B cell (primary cell): ENCODE measurements around the gene SIRPB2. TPM values are rescaled to one million over a fixed set of nuclear protein-coding genes. Genes with fewer than 3 reads are reported as not detected.

Experiments
- ATAC-seq: fragments of 200-7000 bp; cut with Tn5 transposase; one replicate; pipeline ENCODE4 v1.10.0; 2021; ENCODE audit warnings: low read depth, mild to moderate bottlenecking, moderate number of reproducible peaks, moderate library complexity
- CTCF ChIA-PET: fragments of 350-600 bp; sonication (Branson Sonifier 250); formaldehyde crosslinking; loops from one replicate; lab custom pipeline; 2021; ENCODE audit warnings: antibody characterized with exemption, inconsistent platforms; lab: Charles Lee
- POLR2A ChIA-PET: fragments of 350-600 bp; sonication (Branson Sonifier 250); formaldehyde crosslinking; loops from one replicate; lab custom pipeline; 2021; ENCODE audit warnings: antibody characterized with exemption; lab: Charles Lee
- DNase-seq: peaks from one replicate; pipeline ENCODE4 v3.0.0; 2013
- H2AFZ ChIP-seq: 2 replicates; pipeline ENCODE4 v1.6.1; 2012; ENCODE audit warnings: mild to moderate bottlenecking, low read depth, low read length; ENCODE audit not compliant: insufficient read depth, poor library complexity, severe bottlenecking
- H3K27ac ChIP-seq, 2 donors: 1 replicate in 1 of 2; 2 replicates in 1 of 2; pipeline ENCODE4 v1.5.1; 2012 to 2013; ENCODE audit warnings: low read length in 2 of 2, mild to moderate bottlenecking in 2 of 2, moderate library complexity in 1 of 2
- H3K27me3 ChIP-seq, 4 experiments: fragments of 200-600 bp in 1 of 4; sonication (generic) in 1 of 4; replicated peaks in 1 of 4; 1 replicate in 2 of 4; 2 replicates in 2 of 4; pipeline versions ENCODE4 v1.6.1 to v1.7.0; 2013 to 2016; ENCODE audit warnings: low read length in 3 of 4, mild to moderate bottlenecking in 2 of 4, mixed read lengths in 1 of 4, moderate library complexity in 1 of 4; ENCODE audit not compliant: insufficient read depth in 4 of 4, control insufficient read depth in 3 of 4; ENCODE audit errors: control extremely low read depth in 1 of 4
- H3K36me3 ChIP-seq, 2 experiments: replicated peaks in 1 of 2; 1 replicate in 1 of 2; 2 replicates in 1 of 2; pipeline versions ENCODE4 v1.6.1 to v1.7.1; 2013; ENCODE audit warnings: low read length in 1 of 2; ENCODE audit not compliant: insufficient read depth in 2 of 2, control insufficient read depth in 1 of 2; ENCODE audit errors: control extremely low read depth in 1 of 2, extremely low read depth in 1 of 2
- H3K4me1 ChIP-seq, 2 donors: fragments of 200-600 bp in 1 of 2; sonication (generic) in 1 of 2; 1 replicate in 1 of 2; 2 replicates in 1 of 2; pipeline versions ENCODE4 v1.5.1 to v1.6.1; 2013 to 2017; ENCODE audit warnings: low read length in 2 of 2; ENCODE audit not compliant: control insufficient read depth in 2 of 2, insufficient read depth in 2 of 2
- H3K4me2 ChIP-seq: replicated peaks from 2 replicates; pipeline ENCODE3; 2012; ENCODE audit warnings: mild to moderate bottlenecking, low read depth, low read length; ENCODE audit not compliant: poor library complexity, severe bottlenecking
- H3K4me3 ChIP-seq, 5 experiments: fragments of 200-600 bp in 1 of 5; sonication (generic) in 1 of 5; 1 replicate in 3 of 5; 2 replicates in 2 of 5; pipeline versions ENCODE4 v1.5.1 to v1.7.0; 2011 to 2016; ENCODE audit warnings: low read length in 4 of 5, mild to moderate bottlenecking in 4 of 5, low read depth in 2 of 5, control low read depth in 1 of 5, moderate library complexity in 1 of 5; ENCODE audit not compliant: insufficient read depth in 1 of 5; ENCODE audit errors: control extremely low read depth in 1 of 5, extremely low read depth in 1 of 5
- H3K79me2 ChIP-seq: fragments of 200-600 bp; sonication (generic); one replicate; pipeline ENCODE4 v1.6.0; 2016; ENCODE audit warnings: low read length; ENCODE audit not compliant: control insufficient read depth, insufficient read depth
- H3K9ac ChIP-seq: fragments of 200-600 bp; sonication (generic); 2 replicates; pipeline ENCODE4 v1.6.1; 2017; ENCODE audit warnings: mild to moderate bottlenecking, low read length, moderate library complexity
- H3K9me3 ChIP-seq, 3 donors: one replicate each; pipeline versions ENCODE4 v1.6.1 to v1.7.1; 2013; ENCODE audit warnings: low read length in 2 of 3; ENCODE audit not compliant: control insufficient read depth in 2 of 3, insufficient read depth in 1 of 3; ENCODE audit errors: control extremely low read depth in 1 of 3
- H4K20me1 ChIP-seq: 2 replicates; pipeline ENCODE4 v1.6.0; 2012; ENCODE audit warnings: mild to moderate bottlenecking, low read length; ENCODE audit not compliant: insufficient read depth, control insufficient read depth, poor library complexity, severe bottlenecking
- H3K27ac Mint-ChIP-seq: one replicate; pipeline ENCODE4 v1.8.0; 2021; ENCODE audit warnings: mixed read lengths
- H3K27me3 Mint-ChIP-seq: one replicate; pipeline ENCODE4 v1.8.0; 2021; ENCODE audit warnings: mixed read lengths
- H3K4me1 Mint-ChIP-seq: one replicate; pipeline ENCODE4 v1.8.0; 2021; ENCODE audit warnings: mixed read lengths
- H3K4me3 Mint-ChIP-seq: one replicate; pipeline ENCODE4 v1.8.0; 2021; ENCODE audit warnings: mixed read lengths
- H3K9me3 Mint-ChIP-seq: one replicate; pipeline ENCODE4 v1.8.0; 2022; ENCODE audit warnings: mixed read lengths; ENCODE audit not compliant: insufficient read depth
- EZH2 ChIP-seq: IDR thresholded peaks from 2 replicates; pipeline ENCODE4 v1.6.1; 2012; ENCODE audit warnings: borderline replicate concordance, low read depth, mild to moderate bottlenecking, moderate library complexity, low read length; ENCODE audit not compliant: insufficient read depth, poor library complexity, severe bottlenecking
- WGBS: methylation state at CpG from one replicate; pipeline ENCODE4 v1.1.5; 2013; ENCODE audit warnings: missing lambda C conversion rate; ENCODE audit not compliant: insufficient coverage; 5-methylcytosine and 5-hydroxymethylcytosine counted together
- intact Hi-C: fragments of 100-400 bp; cut with micrococcal nuclease; formaldehyde crosslinking; loops from one replicate; pipeline ENCODE4 v1.10.0; 2022
- polyA plus RNA-seq: library from polyadenylated mRNA; depleted of rRNA; stranded (reverse); fragments of >200 nt; gene quantifications from 2 replicates; pipeline ENCODE4 v1.2.3, GENCODE V29; 2012
- total RNA-seq, 2 donors: library from RNA; stranded (reverse); fragments of 120-200 nt in 1 of 2; gene quantifications; 1 replicate in 1 of 2; 2 replicates in 1 of 2; pipeline versions ENCODE4 v1.2.3 to v1.2.4, GENCODE V29; 2013 to 2022
- TF ChIP-seq, protein P1 (sequence below): fragments of 200-600 bp; IDR thresholded peaks from one replicate; pipeline ENCODE4 v1.8.0; 2022; ENCODE audit warnings: antibody characterized with exemption, mild to moderate bottlenecking

SIRPB2 gene
- total and polyA plus RNA-seq, 2 donors (not counting 1 experiment from before 2014, with no cell fraction given), result 0.51 TPM; not detected in 1

GRCh38 chr20:1434571-1435336, 56.5 kb downstream of the SIRPB2 start:
- intact Hi-C loops, result loop anchor here (1.0 to 5.0 kb wide), 3 partner anchors 41 to 109 kb away; partner anchors contain the start of gene FKBP1A
- Histone ChIP-seq H3K4me1 (peaks cover 23% of the 10 kb centered on the region in 2 donors), H3K4me3 (peak overlapping the region in 1 of 5 experiments; percentile 37), H4K20me1 (no peaks in the 10 kb centered on the region), H3K79me2 (no peaks in the 10 kb centered on the region), H3K36me3 (peaks cover 0 to 1% of the 10 kb centered on the region in 2 experiments), H2AFZ (no peak overlapping the region), H3K4me2 (peak overlapping the region; percentile 49), H3K27ac (no peak overlapping the region), H3K27me3 (no peaks in the 10 kb centered on the region), H3K9ac (no peak overlapping the region), H3K9me3 (no peaks in the 10 kb centered on the region)
- peak; percentile 82 for ATAC-seq
- POLR2A ChIA-PET, result interaction anchor here (1.4 kb wide), 1 partner anchor 35 kb away, joined by 3 read pairs; no protein-coding TSS in a partner anchor
- CTCF ChIA-PET, result interaction anchor here (0.9 to 7.2 kb wide), 13 partner anchors 10 to 122 kb away, joined by 3 to 74 read pairs (median 6); partner anchors contain the start of genes FKBP1A and NSFL1C
- peak; percentile 83 for DNase-seq
- Mint-ChIP-seq H3K4me3 (peak overlapping the region; percentile 61), H3K4me1 (peaks cover 47% of the 10 kb centered on the region), H3K27me3 (peaks cover 3% of the 10 kb centered on the region), H3K27ac (peak overlapping the region; percentile 83), H3K9me3 (no peaks in the 10 kb centered on the region)
- no peak for TF ChIP-seq EZH2
- TF ChIP-seq, protein P1, sequence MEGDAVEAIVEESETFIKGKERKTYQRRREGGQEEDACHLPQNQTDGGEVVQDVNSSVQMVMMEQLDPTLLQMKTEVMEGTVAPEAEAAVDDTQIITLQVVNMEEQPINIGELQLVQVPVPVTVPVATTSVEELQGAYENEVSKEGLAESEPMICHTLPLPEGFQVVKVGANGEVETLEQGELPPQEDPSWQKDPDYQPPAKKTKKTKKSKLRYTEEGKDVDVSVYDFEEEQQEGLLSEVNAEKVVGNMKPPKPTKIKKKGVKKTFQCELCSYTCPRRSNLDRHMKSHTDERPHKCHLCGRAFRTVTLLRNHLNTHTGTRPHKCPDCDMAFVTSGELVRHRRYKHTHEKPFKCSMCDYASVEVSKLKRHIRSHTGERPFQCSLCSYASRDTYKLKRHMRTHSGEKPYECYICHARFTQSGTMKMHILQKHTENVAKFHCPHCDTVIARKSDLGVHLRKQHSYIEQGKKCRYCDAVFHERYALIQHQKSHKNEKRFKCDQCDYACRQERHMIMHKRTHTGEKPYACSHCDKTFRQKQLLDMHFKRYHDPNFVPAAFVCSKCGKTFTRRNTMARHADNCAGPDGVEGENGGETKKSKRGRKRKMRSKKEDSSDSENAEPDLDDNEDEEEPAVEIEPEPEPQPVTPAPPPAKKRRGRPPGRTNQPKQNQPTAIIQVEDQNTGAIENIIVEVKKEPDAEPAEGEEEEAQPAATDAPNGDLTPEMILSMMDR, result no peak
- WGBS, result no CpG with 5 or more reads among the region's 2 CpGs

DNA sequence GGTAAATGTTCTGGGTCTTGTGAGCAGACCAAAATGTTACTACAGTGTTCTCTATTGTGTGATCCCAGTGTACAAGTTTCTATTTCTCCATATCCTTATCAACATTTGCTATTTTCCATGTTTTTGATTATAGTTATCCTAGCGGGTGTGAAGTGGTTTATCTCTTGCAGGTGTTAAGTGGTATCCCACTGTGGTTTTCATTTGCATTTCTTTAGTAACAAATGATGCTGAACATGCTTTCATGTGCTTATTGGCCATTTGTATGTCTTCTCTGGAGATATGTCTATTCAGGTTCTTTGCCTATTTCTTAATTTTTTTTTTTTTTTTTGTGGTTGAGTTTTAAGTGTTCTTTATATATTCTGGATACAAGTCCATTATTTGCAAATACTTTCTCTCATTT, 60.1 kb downstream of the SIRPB2 start:
- ChIA-PET CTCF (no interaction called here), POLR2A (no interaction called here)
- Histone ChIP-seq H4K20me1 (no peaks in the 10 kb centered on the region), H3K4me1 (peaks cover 19 to 23% of the 10 kb centered on the region in 2 donors), H2AFZ (no peak overlapping the region), H3K9me3 (no peaks in the 10 kb centered on the region), H3K27me3 (no peaks in the 10 kb centered on the region), H3K4me3 (no peak overlapping the region), H3K79me2 (no peaks in the 10 kb centered on the region), H3K9ac (no peak overlapping the region), H3K4me2 (no peak overlapping the region), H3K36me3 (no peaks in the 10 kb centered on the region), H3K27ac (no peak overlapping the region)
- TF ChIP-seq, protein P1, result no peak
- Mint-ChIP-seq H3K9me3 (no peaks in the 10 kb centered on the region), H3K4me1 (peaks cover 36% of the 10 kb centered on the region), H3K27me3 (peaks cover 3% of the 10 kb centered on the region), H3K4me3 (no peak overlapping the region), H3K27ac (peak overlapping the region; percentile 47)
- DNase-seq, result no peak
- no CpG with 5 or more reads among the region's 1 CpG for WGBS
- no peak for ATAC-seq
- intact Hi-C loops, result no loop called here
